Stimulated activated CD8-positive, alpha-beta memory T cell treated with anti-CD3 and anti-CD28 coated beads, Interleukin-12 subunit alpha, Interleukin-12 subunit beta, amount 100 ng/mL, for 1 hour (primary cell): Measurements from ENCODE around the gene KCNK4.

Source experiments
- DNase-seq: peaks from one replicate; pipeline ENCODE4 v3.0.0-alpha.2; 2020; ENCODE audit warnings: low read depth

KCNK4 gene

DNA sequence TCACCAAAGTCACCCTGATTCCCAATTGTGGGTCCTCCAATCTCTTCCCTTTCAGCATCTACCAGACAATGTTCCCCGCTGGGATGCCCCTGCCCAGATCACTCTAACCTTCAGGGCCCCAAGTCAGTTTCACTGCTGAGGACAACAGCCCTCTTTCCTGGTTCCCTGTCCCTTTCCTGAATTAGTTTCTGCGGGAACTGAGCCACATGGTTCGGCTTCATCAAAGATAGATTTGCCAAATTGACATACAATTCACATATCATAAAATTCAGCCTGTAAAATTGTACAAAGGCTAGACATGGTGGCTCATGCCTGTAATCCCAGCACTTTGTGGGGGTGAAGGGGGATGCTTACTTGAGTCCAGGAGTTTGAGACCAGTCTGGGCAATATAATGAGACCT, 36.9 kb downstream of the KCNK4 start:
- no peak for DNase-seq

DNA sequence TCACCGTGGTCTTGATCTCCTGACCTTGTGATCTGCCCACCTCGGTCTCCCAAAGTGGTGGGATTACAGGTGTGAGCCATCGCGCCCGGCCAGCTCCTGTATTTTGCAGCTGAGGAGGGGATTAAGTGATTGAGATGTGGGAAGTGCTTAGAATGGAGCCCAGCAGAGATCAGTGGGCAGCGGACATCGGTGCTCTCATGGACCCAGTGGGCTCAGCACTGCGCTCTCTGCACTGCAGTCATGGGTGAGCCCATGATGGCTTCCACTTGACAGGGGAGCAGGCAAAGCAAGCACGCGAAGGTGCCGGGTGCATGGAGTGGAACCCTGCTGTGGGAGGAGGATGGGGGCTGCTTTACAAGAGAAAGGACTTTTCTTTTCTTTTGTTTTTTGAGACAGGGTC, 39.8 kb downstream of the KCNK4 start:
- DNase-seq: no peak

DNA sequence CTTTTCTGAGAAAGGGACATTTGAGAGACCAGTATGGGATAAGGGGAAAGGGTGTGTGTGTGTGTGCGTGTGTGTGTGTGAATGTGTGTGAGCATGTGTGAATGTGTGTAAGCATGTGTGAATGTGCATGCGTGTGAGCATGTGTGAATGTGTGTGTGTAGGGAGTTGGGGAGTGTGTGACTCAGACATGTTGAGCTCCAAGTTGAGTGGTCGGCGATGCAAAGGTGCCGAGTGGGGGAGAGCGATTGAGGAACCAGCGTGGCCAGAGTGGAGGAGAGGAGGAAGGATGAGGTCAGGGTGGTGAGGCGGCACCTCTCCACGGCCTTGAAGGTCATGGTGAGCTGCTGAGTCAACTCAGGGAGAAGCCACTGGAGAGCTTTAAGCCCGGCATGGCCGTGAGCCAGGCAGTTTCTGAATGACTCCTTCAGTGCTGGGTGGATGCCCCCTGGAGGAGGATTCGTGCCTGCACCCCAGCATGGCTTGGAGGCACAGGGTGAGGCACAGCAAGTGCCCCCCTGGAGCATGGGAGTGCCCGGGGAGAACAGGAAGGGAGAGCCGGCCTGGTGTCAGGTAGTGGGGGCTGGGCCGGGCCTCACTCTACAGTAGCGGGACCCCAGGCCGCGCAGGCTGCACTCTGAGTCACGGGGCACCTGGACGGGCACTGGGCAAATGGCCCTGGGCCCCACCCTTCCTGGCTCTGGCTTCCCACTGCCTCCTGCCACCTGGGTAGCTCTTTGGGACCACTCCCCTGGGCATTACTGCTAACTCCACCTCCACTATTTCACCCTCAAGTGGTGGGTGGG, 40.7 kb downstream of the KCNK4 start:
- peak; percentile 33 for DNase-seq

DNA sequence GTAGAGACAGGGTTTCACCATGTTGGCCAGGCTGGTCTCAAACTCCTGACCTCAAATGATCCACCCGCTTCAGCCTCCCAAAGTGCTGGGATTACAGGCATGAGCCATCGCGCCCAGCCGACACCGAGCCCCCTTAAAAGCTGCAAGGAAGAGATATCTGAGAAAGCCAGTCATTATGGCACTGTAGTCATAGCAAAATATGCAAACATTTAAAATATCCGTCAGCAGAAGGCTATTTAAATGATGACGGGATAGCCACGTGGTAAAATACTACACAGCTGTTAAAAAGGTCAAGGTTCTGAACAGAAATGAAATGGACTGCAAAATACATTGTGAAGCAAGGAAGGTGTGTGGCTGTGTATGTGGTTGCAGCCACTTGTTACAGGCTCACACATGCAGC, 42.5 kb downstream of the KCNK4 start:
- no peak for DNase-seq

DNA sequence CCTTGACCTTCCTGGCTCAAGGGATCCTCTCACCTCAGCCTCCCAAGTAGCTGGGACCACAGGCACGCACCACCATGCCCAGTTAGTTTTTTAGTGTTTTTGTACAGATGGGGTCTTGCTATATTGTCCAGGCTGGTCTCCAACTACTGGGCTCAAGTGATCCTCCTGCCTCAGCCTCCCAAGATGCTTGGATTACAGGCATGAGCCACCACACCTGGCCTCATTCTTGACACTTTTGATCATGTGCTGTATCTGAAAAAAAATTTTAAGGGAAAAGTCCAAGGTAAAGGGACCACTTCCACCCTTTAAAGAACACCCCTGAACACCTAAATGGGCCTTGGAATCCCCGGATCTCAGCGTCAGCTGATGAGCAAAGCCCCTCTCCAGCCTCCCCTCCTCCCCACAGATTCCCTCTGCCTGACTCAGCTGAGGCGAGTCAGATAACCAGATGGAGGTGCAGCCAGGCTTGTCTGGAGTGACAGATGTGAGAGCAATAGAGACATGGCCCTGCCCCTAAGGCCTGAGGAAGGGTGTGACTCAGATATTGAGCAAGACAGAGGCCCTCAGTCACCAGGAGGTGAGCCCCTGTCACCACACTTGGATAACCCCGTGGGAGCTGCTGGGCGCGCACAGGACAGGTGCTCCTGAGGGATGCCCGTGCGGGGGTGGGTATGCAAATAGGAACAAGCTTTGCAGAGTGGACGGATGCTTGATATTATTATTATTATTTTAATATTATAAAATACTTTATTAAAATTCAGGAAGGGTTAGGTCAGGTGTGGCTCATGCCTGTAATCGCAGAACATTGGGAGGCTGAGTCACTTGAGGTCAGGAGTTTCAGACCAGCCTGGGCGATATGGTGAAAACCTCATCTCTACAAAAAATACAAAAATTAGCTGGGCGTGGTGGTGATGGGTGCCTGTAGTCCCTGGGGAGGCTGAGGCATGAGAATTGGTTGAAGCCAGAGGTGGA, 43.9 kb downstream of the KCNK4 start:
- no peak for DNase-seq

DNA sequence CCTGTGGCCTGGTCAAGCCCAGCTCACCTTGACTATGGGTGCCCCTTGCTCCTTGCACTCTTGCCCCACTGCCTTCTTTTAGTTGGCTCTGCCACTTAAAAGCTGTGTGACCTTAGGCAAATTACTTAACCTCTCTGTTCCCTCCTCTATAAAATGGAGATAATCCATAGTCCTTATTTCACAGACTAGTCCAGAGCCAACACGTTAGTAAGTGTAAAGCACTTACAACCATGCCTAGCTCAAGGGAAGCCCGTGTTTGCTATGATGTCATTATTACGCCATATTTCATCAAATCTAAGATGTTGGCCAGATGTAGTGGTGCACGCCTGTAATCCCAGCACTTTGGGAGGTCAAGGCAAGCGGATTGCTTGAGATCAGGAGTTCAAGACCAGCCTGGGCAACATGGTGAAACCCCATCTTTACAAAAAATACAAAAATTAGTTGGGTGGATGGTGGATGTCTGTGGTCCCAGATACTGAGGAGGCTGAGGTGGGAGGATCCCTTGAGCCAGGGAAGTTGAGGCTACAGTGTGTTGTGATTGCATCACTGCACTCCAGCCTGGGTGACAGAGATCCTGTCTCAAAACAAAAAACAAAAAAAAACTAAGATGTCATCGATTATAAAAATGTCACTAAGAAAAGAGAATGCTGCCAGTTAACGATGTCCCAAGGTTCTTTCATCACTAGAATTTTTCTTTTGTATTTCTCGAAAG, 46.6 kb downstream of the KCNK4 start:
- no peak for DNase-seq

DNA sequence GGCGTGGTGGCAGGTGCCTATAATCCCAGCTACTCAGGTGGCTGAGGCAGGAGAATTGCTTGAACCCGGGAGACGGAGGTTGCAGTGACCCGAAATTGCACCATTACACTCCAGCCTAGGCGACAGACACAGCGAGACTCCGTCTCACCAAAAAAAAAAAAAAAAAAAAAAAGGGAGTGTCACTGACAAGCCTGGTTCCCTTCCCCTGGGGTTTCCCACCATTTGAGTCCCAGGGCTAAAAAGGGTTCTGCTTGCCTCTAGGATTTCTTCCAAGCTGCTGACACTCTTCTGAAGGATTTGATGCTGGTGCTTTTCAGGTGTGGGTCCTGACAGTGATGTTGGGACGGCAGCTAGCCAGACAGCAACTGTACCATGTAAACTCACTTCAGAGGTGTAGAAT, 47.6 kb downstream of the KCNK4 start:
- no peak for DNase-seq

DNA sequence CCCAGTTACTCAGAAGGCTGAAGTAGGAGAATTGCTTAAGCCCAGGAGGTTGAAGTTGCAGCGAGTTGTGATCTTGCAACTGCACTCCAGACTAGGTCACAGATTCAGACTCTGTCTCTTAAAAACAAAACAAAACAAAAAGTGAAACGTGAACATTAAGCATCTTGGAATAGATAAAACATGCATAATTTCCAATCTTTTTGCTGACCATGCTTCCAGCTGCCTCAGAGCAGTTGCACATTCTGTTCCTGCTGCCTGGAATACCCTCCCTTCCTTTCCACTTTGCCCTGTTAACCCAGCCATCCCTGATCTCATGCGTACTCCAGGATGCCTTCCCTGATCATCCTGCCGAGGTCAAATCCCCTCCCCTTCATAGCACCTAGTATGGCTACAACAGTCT, 48.2 kb downstream of the KCNK4 start:
- no peak for DNase-seq

DNA sequence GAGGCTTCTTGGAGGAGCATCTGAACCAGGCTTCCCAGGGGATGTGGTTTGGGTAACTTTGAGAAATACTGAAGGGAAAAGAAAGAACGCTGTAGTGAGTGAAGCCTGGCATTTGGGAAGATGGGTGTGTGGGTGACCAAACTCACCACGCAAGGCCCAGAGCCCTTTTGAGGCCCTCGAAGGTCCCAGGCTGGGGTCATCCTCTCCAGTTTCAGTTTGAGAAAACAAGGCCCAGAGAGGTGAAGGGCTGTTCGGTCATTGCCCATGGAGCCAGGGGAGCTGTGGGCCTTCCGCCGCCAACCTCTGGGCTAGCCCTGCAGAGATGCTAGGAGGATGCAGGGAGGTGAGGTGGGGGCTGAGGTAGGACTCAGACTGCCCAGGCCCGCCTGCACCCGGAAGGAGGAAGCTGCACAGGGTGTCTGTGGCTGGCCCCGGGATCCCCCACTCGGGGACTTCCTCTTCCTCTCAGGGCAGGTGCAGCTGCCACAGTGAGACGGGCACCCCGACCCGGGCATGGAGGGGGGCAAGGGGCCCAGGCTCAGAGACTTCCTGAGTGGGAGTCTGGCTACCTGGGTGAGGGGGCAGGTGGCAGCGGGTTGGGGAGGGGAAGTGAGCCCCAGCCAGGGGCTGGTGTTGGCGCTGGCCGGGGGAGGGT, 48.8 kb downstream of the KCNK4 start, which contains the start of gene CCDC88B:
TSS of gene CCDC88B (plus strand) at position 451 of the 655 bp plus-strand sequence. CDS start at position 514, 63 bp downstream.
- peak; percentile 77 for DNase-seq

DNA sequence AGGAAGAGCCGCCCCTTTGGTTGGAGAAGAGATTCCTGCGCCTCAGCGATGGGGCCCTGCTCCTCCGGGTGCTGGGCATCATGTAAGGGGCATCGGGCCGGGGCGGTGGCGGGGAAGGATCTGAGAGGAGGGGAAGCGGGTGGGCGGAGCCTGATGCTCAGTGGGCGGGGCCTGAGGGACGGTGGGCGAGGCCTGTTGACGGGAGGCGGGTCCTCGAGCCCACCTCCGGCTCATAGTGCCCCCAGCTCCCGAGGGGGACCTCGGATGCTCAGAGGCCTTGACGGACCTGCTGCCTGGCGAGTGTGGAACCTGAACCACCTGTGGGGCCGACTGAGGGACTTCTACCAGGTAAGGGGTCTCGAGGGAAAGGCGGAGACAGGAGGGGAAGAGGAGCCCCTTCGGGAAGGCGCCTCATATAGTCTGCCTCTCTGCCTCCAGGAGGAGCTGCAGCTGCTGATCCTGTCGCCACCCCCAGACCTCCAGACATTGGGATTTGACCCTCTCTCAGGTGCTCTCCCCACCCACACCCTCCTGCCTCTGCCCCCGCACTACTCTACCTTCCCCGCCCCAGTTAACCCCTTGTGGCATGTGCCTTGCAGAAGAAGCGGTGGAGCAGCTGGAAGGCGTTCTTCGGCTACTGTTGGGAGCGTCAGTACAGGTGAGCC, 49.7 kb downstream of the KCNK4 start:
- peak; percentile 69 for DNase-seq

DNA sequence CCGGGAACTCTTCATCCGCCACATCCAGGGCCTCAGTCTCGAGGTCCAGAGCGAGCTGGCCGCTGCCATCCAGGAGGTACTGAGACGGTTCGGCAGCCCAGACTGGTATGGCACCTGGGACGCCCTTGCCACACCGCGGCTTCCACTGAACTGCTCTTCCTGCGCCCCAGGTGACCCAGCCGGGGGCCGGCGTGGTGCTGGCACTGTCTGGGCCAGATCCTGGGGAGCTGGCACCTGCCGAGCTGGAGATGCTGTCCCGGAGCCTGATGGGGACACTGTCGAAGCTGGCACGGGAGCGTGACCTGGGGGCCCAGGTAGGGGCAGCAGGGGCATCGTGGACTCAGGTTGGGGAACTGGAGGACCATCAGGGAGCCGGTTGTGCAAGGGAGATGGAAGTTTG, 50.3 kb downstream of the KCNK4 start:
- no peak for DNase-seq

DNA sequence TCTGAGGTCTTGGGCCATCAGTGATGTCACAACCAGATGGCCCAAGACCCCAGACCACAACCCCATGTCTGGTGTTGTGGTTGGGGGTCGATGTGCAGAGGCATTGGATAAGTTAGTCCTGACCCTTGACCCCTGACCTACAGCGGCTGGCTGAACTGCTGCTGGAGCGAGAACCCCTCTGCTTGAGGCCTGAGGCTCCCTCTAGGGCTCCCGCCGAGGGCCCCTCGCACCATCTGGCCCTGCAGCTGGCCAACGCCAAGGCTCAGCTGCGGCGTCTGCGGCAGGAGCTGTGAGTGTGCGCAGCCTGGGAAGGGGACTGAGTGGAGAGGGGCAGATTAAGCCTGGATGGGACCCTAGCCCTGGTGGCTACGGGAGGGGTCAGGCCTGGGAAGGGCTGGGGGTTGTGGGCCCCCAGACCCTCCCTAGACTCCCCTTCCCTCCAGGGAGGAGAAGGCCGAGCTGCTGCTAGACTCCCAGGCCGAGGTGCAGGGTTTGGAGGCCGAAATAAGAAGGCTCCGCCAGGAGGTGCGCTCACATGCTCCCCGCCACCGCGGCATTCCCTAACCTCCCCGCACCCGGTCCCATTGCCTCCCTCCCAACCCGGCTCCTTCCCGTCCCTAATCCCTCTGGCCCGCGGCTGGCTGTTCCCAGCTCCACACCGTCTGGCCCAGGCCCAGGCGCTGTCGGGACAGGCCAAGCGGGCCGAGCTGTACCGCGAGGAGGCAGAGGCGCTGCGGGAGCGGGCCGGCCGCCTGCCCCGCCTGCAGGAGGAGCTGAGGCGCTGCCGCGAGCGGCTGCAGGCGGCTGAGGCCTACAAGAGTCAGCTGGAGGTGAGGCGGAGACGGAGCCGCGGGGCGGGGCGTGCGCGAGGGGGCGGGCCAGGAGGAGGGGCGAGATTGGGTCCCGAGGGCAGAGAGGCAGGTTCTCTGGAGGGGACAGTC, 51.0 kb downstream of the KCNK4 start:
- DNase-seq: peak; percentile 74

DNA sequence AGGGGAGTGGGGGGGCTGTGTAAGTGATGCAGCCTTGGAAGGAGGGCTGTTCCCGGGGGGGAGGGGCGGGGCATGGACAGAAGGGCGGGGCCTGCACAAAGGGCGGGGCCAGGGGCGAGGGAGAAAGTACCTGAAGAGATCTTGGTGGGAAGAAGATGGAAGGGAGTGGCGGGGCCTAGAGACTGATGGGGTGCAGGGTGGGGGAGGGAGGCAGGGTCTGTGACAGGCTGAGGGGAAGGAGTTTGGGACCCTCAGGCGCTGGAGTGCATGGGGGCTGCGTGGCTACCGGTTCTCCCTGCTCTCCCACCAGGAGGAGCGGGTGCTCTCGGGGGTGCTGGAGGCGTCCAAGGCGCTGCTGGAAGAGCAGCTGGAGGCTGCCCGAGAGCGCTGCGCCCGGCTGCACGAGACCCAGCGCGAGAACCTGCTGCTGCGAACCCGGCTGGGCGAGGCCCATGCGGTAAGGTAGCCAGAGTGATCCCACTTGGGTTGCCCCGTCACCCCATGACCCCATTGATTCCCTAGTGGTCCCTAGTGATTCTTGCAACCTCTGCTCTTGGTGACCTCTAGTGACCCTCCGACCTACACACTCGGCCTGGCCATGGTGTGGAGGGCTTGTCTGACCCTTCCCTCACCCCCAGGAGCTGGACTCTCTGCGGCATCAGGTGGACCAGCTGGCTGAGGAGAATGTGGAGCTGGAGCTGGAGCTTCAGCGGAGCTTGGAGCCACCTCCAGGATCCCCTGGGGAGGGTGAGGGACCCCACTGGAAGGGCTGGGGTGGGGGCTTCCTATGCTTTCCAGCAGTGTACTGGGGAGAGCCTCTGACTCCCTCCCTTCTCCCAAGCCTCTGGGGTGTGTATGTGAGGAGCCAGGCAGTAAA, 52.0 kb downstream of the KCNK4 start:
- no peak for DNase-seq

DNA sequence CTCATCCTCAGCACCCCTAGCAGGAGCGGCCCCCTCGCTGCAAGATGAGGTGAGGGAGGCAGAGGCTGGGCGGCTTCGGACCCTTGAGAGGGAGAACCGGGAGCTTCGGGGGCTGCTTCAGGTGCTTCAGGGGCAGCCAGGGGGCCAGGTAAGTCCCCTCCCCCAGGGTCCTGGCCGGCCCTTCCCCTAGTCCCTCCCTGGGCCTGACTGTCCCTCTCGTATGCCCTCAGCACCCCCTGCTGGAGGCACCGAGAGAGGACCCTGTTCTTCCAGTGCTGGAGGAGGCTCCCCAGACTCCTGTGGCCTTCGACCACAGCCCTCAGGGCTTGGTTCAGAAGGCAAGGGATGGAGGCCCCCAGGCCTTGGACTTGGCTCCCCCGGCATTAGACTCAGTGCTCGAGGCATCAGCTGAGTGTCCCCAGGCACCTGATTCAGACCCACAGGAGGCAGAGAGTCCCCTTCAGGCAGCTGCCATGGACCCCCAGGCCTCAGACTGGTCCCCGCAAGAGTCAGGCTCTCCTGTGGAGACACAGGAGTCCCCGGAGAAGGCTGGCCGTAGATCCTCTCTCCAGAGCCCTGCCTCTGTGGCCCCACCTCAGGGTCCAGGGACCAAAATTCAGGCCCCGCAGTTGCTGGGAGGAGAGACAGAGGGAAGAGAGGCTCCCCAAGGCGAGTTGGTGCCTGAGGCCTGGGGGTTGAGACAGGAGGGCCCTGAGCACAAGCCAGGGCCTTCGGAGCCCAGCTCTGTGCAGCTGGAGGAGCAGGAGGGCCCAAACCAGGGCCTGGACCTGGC, 52.9 kb downstream of the KCNK4 start:
- no peak for DNase-seq

DNA sequence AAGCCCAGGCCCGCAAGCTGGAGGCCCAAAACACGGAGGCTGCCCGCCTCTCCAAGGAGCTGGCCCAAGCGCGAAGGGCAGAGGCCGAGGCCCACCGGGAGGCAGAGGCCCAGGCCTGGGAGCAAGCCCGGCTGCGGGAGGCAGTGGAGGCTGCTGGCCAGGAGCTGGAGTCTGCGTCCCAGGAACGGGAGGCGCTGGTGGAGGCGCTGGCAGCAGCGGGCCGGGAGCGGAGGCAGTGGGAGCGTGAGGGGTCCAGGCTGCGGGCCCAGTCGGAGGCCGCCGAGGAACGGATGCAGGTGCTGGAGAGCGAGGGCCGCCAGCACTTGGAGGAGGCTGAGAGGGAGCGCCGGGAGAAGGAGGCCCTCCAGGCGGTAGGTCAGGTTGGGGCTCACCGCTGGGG, 53.7 kb downstream of the KCNK4 start:
- DNase-seq: no peak

DNA sequence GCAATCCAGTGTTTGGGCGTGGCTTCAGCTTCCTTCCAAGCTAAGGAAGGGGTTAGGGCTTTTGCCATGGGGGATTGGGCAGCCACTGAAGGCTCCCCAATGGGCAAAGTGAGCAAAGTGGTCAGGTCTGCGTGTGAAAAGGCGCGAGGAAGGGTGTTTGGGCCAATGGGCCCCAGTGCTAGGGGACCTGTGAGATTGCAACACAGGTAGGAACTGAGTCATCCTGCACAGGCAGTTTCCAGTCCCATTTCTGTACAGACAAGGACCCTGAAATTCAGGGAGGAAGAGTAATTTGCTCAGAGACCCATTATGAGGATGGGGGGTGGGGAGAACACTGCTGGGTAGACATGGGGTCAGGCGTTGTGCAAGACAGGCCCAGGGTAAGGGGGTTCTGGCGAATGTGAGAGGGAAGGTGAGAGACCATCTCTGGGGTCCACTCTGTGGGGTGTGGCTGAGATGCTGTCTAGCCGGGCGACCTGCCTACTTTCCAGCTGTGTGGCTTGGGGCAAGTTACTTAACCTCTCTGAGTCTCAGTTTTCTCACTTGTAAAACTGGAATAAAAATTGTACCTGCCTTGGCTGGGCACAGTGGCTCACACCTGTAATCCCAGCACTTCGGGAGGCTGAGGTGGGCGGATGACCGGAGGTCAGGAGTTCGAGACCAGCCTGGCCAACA, 56.2 kb downstream of the KCNK4 start:
- no peak for DNase-seq

DNA sequence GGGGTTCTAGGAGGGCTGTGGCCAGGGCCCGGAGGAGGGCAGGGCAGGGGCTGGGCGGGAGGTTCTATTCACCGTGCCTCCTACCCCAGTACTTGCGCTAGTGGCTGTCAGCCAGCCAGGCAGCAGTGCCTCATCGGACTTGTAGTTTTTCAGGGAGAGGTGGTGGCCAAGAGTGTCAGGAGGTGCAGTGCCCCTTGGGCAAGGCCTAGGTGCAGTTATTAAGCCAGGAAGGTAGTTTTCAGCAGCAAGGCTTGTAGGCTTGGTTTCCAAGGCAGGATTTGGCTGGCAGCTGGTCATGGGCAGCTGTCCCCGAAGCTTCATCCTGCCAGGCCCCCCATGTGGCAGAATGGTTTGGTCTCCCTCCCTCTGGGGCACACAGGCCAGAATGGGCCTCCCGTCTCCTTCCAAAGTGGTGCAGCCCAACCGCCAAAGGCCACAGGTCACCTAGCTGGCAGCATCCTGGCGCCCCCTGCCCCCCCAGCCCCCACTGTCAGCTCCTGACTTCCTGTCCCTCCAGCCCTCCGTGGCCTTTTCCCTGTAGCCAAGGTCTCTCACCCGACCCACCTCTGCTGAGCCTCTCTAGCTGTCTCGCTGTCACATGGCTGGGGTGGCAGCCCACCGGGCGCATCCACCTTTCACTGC, 57.4 kb downstream of the KCNK4 start:
- DNase-seq: no peak
